ENCODE results near the gene AP3B1. TPM values are rescaled to one million over a fixed set of nuclear protein-coding genes. Genes with fewer than 3 reads are reported as not detected.
"Not testable (repeated sequence)": the region's sequence is repeated elsewhere in the genome, so short reads cannot be mapped to it uniquely, and the experiment has no call there.

AP3B1 gene
- total RNA-seq, 2 donors from 2014 or later: 72.9 to 79.6 TPM

DNA sequence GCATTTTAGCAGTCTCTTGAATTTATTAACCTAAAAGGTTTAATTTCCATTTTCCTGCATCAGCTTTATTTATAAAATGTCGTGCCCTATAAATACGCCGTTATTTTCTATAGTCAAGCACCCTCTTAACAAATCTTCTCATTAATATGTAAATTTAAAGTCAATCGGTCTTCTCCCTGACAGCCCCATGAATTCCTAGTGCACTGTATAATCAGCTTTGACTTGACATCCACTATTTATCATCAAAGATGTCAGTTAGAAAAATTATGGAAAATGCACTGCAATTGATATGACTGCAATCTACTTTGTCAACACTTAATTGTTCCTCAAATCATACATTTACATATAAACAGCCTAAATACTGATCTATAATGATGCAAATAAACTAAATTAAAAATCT lies 83.4 kb downstream of the AP3B1 start:
- H3K4me3 Mint-ChIP-seq: no peak overlapping the region
- no peak overlapping the region for H3K27ac Mint-ChIP-seq
- no peaks in the 10 kb centered on the region for H3K4me1 Mint-ChIP-seq (ENCODE audit: low read depth in 2 of 2)
- no peaks in the 10 kb centered on the region for H3K9me3 Mint-ChIP-seq
- H3K27me3 Mint-ChIP-seq: no peaks in the 10 kb centered on the region
- H3K36me3 Mint-ChIP-seq: peaks cover 8% of the 10 kb centered on the region
- ATAC-seq (no peak), DNase-seq (ENCODE audit: low spot score) (no peak)

DNA sequence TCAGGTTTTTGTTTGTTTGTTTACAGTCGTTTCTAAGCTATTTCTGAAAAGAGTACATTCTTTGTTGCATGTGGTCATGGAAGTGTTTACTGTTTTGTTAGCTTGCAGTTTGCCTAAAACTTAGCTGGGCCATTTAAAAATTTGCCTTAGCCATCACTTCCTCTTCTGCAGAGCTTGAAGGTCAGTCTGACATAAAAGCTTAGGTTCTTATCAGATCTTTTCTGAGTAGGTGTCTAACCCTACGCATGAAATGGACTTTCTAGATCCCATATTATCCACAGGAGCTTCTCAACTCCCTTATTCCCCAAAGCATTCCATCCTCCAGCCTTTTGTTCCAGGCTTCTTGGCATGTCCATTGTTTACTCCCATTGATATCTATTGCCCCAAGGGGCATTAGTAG lies 90.3 kb downstream of the AP3B1 start:
- DNase-seq (ENCODE audit: low spot score): no peak
- peaks cover 4% of the 10 kb centered on the region for H3K9me3 Mint-ChIP-seq
- no peaks in the 10 kb centered on the region for H3K27me3 Mint-ChIP-seq
- H3K27ac Mint-ChIP-seq: no peak overlapping the region
- H3K4me1 Mint-ChIP-seq (ENCODE audit: low read depth in 2 of 2): peaks cover 4 to 15% of the 10 kb centered on the region in 2 donors
- peaks cover 32% of the 10 kb centered on the region for H3K36me3 Mint-ChIP-seq
- ATAC-seq: no peak
- H3K4me3 Mint-ChIP-seq: no peak overlapping the region

DNA sequence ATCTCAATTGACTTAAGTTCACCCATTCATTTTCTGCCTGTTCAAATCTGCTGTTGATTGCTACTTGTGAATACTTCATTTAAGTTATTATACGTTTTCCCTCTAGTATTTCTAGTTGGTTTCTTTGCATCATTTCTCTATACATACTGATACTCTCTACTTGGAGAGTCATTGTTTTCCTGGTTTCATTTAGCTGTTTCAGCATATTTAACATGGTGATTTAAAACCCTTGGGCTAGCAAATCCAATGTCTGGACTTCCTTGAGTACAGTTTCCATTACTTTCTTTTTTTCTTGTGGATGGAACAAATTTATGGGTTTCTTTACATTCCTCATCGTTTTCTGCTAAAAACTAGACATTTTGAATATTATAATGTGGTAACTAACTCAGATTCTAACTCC lies 90.7 kb downstream of the AP3B1 start:
- Mint-ChIP-seq H3K36me3 (peaks cover 32% of the 10 kb centered on the region), H3K27ac (no peak overlapping the region), H3K4me3 (no peak overlapping the region), H3K9me3 (peaks cover 4% of the 10 kb centered on the region), H3K4me1 (ENCODE audit: low read depth in 2 of 2) (peaks cover 4 to 15% of the 10 kb centered on the region in 2 donors), H3K27me3 (no peaks in the 10 kb centered on the region)
- ATAC-seq (no peak), DNase-seq (ENCODE audit: low spot score) (no peak)

DNA sequence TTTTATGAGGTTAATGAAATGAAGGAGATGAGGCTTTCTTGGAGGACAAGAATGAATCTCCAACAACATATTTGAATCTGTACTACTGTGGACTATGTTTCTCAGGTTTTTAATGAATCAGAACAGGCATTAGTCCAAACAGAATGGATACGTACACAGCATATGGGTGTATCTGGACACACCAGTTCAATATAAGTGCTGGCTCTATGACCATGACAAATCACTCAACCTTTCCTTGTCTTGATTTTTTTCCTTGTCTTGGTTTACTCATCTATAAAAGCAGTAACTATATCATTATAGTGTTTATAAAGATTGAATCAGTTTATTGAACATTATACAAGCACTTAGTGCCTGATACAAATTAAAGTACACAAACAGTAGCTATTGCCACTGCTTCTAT lies 104.1 kb downstream of the AP3B1 start:
- ATAC-seq (no peak), DNase-seq (ENCODE audit: low spot score) (no peak)
- Mint-ChIP-seq H3K9me3 (no peaks in the 10 kb centered on the region), H3K27ac (no peak overlapping the region), H3K4me1 (ENCODE audit: low read depth in 2 of 2) (peaks cover 8 to 12% of the 10 kb centered on the region in 2 donors), H3K36me3 (peaks cover 18% of the 10 kb centered on the region), H3K4me3 (no peak overlapping the region), H3K27me3 (no peaks in the 10 kb centered on the region)

DNA sequence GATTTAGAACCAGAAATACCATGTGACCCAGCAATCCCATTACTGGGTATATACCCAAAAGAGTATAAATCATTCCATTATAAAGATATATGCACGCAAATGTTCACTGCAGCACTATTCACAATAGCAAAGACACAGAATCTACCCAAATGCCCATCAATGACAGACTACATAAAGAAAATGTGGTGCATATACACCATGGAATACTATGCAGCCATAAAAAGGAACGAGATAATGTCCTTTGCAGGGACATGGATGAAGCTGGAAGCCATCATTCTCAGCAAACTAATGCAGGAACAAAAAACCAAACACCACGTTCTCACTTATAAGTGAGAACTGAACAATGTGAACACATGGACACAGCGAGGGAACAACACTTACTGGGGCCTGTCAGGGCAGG lies 105.8 kb downstream of the AP3B1 start:
- not testable (repeated sequence) for H3K27me3 Mint-ChIP-seq; DNase-seq (ENCODE audit: low spot score); H3K27ac Mint-ChIP-seq; H3K9me3 Mint-ChIP-seq; ATAC-seq; H3K4me3 Mint-ChIP-seq
- Mint-ChIP-seq H3K36me3 (peaks cover 13% of the 10 kb centered on the region), H3K4me1 (ENCODE audit: low read depth in 2 of 2) (peaks cover 14 to 18% of the 10 kb centered on the region in 2 donors)

DNA sequence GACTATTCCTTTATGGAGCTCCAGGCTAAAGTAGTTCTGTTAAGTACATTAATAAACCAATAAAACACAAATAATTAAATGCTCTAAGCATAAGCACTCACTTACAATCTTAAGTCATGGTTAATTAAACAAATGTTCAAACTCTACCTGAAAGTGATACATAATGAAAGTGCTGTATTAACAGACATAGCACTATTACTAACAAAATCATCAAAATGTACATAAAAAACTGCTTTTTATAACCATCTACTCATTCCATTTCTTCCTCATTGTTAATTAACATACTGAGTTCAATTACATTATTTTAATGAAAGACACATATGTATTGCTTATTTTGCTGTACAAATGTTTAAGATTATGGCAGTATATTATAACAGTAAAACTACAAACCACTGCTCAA lies 107.3 kb downstream of the AP3B1 start:
- ATAC-seq (no peak), DNase-seq (ENCODE audit: low spot score) (no peak)
- Mint-ChIP-seq H3K27me3 (no peaks in the 10 kb centered on the region), H3K4me3 (no peak overlapping the region), H3K36me3 (peaks cover 13% of the 10 kb centered on the region), H3K9me3 (no peaks in the 10 kb centered on the region), H3K27ac (no peak overlapping the region), H3K4me1 (ENCODE audit: low read depth in 2 of 2) (peaks cover 18 to 23% of the 10 kb centered on the region in 2 donors)

DNA sequence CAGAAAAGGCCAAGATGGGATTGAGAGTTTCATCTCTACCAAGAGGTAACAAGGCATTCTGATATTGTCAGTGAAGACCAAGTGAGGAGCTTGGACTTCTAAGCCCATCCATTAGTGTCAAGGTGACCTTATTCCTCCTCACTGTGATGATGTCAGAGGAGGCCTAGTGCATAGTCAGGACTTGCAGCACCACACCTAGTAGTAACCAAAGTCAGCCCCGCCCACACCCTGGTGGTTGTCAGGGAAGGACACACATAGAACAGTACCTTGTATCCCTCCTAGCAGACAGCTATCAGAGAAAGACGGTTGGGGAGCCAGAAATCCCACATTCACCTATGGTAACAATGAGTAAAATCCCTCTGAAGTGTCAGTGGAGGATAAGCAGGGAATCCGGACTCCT lies 111.7 kb downstream of the AP3B1 start:
- DNase-seq (ENCODE audit: low spot score): no peak
- no peak overlapping the region for H3K4me3 Mint-ChIP-seq

DNA sequence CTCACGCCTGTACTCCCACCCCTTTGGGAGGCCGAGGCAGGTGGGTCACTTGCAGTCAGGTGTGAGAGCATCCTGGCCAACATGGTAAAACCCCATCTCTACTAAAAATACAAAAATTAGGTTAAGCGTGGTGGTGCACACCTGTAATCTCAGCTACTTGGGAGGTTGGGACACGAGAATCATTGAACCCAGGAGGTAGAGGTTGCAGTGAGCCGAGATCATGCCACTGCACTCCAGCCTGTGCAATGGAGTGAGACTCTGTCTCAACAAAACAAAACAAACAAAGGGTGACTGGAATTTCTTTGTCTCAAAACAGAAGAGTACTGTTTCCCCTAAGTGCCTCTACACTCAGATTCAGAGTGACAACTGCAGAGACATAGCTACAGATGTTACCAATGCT lies 116.1 kb downstream of the AP3B1 start:
- Mint-ChIP-seq H3K4me3 (no peak overlapping the region), H3K4me1 (ENCODE audit: low read depth in 2 of 2) (peaks cover 5 to 13% of the 10 kb centered on the region in 2 donors), H3K27ac (no peak overlapping the region), H3K9me3 (no peaks in the 10 kb centered on the region), H3K27me3 (no peaks in the 10 kb centered on the region), H3K36me3 (peaks cover 26% of the 10 kb centered on the region)
- ATAC-seq (no peak), DNase-seq (ENCODE audit: low spot score) (no peak)

More for the DNA sequence above, 111.7 kb downstream of the AP3B1 start:
- Mint-ChIP-seq H3K9me3 (no peaks in the 10 kb centered on the region), H3K4me1 (ENCODE audit: low read depth in 2 of 2) (peaks cover 14% of the 10 kb centered on the region in 2 donors), H3K36me3 (peaks cover 17% of the 10 kb centered on the region), H3K27ac (no peak overlapping the region), H3K27me3 (no peaks in the 10 kb centered on the region)
- ATAC-seq: no peak

DNA sequence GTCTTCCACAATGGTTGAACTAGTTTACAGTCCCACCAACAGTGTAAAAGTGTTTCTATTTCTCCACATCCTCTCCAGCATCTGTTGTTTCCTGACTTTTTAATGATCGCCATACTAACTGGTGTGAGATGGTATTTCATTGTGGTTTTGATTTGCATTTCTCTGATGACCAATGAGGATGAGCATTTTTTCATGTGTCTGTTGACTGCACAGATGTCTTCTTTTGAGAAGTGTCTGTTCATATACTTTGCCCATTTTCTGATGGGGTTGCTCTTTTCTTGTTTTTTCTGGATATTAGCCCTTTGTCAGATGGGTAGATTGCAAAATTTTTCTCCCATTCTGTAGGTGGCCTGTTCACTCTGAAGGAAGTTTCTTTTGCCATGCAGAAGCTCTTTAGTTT lies 124.2 kb downstream of the AP3B1 start:
- H3K27me3 Mint-ChIP-seq; DNase-seq (ENCODE audit: low spot score); H3K4me3 Mint-ChIP-seq; ATAC-seq; H3K27ac Mint-ChIP-seq: not testable (repeated sequence)
- Mint-ChIP-seq H3K4me1 (ENCODE audit: low read depth in 2 of 2) (peaks cover 9 to 22% of the 10 kb centered on the region in 2 donors), H3K36me3 (peaks cover 55% of the 10 kb centered on the region), H3K9me3 (peaks cover 16% of the 10 kb centered on the region)

DNA sequence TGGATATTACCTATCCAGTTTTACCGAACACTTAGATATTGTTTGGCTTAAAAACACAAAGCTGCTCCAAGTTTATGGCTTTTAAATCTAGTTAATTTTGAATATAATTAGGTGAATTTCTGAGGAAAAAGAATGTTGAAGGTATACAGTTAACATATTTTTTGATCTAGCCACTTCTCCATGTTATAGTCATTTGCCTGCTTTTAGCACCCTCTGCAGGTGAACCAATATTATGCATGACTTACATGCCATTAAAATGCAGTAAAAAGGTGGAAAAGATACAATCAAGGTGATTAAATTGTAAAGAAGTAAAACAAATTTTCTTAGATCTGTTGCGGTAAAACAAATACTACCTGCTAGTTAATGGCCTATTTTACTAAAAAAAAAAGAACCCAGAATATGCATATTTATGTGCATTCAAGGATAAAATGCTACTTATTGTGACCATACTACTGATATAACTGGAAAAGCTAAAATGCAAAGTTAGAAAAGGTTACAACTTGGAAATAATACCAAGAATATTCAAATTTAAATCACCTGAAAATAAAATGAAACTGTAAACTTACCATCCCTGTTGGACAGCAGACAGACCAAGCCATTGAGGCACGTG lies 132.1 kb downstream of the AP3B1 start:
- DNase-seq (ENCODE audit: low spot score) (no peak), ATAC-seq (no peak)
- Mint-ChIP-seq H3K27me3 (no peaks in the 10 kb centered on the region), H3K36me3 (peaks cover 16% of the 10 kb centered on the region), H3K27ac (no peak overlapping the region), H3K4me3 (no peak overlapping the region), H3K4me1 (ENCODE audit: low read depth in 2 of 2) (peaks cover 7 to 8% of the 10 kb centered on the region in 2 donors), H3K9me3 (no peaks in the 10 kb centered on the region)

DNA sequence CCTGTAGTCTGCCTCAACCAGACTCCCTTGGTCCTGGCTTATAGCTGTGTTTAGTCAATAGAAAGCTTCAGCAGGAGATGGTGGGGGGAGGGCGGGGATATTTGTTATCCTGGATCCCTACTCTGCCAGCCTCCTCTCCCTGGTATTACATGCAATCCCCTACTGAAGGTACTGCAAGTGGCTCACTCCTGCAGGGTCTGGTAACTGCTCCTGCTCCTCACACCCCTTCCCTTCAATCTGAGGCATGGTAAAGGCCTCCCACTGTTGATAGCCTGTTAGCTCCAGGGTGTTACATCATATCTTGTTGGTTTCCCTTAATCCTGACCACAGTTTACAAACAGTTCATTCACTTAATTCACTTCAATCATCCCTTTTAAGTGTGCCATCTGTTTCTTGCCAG lies 137.5 kb downstream of the AP3B1 start:
- peaks cover 0 to 3% of the 10 kb centered on the region in 2 donors for H3K4me1 Mint-ChIP-seq (ENCODE audit: low read depth in 2 of 2)
- ATAC-seq: no peak
- no peaks in the 10 kb centered on the region for H3K27me3 Mint-ChIP-seq
- H3K9me3 Mint-ChIP-seq: no peaks in the 10 kb centered on the region
- H3K4me3 Mint-ChIP-seq: no peak overlapping the region
- no peak for DNase-seq (ENCODE audit: low spot score)
- H3K36me3 Mint-ChIP-seq: peaks cover 48% of the 10 kb centered on the region
- no peak overlapping the region for H3K27ac Mint-ChIP-seq

DNA sequence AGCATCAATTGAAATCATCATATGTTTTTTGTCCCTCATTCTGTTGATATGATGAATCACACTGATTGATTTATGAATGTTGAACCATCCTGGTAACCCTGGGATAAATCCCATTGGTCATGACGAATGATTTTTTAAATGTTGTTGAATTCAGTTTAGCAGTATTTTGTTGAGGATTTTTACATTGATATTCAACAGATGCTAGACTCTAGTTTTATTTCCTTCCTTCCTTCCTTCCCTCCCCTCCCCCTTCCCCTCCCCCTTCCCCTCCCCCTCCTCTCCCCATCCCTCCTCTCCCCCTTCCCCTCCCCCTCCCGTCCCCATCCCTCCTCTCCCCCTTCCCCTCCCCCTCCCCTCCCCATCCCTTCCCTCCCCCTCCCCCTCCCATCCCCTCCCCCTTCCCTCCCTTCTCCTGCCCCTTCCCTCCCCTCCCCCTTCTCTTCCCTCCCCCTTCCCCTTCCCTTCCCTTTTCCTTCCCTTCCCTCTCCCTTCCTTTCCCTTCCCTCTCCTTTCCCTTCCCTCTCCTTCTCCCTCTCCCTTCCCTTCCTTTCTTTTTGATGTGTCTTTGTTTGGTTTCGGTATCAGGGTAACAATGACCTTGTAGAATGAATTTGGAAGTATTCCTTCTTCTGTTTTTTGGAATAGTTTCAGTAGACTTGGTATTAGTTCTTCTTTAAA lies 142.8 kb downstream of the AP3B1 start:
- DNase-seq (ENCODE audit: low spot score) (no peak), ATAC-seq (no peak)
- peaks cover 7 to 16% of the 10 kb centered on the region in 2 donors for H3K4me1 Mint-ChIP-seq (ENCODE audit: low read depth in 2 of 2)
- H3K36me3 Mint-ChIP-seq: peaks cover 47% of the 10 kb centered on the region
- no peak overlapping the region for H3K27ac Mint-ChIP-seq
- H3K27me3 Mint-ChIP-seq: no peaks in the 10 kb centered on the region
- H3K4me3 Mint-ChIP-seq: no peak overlapping the region
- H3K9me3 Mint-ChIP-seq: no peaks in the 10 kb centered on the region

DNA sequence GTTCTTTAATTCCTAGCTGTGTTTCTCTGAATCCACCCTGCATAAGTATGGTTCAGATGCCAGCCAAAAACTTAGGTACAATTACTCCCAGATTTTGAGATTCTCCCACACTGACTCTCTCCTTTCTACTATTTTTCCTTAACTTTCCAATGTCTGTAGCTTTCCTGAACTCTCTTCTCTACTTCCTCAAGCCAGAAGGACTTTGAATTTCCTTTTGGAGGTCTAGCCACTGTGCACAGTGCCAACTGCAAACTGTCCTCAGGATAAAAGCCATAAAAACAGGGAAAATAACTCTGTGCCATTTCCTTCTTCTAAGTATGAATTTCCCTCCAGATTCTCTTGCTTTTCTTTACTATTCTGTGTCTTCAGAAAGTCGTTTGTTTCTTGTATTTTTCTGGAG lies 157.2 kb downstream of the AP3B1 start:
- H3K27ac Mint-ChIP-seq: no peak overlapping the region
- peaks cover 22% of the 10 kb centered on the region for H3K36me3 Mint-ChIP-seq
- H3K27me3 Mint-ChIP-seq: no peaks in the 10 kb centered on the region
- H3K4me1 Mint-ChIP-seq (ENCODE audit: low read depth in 2 of 2): peaks cover 0 to 3% of the 10 kb centered on the region in 2 donors
- no peak for ATAC-seq
- no peaks in the 10 kb centered on the region for H3K9me3 Mint-ChIP-seq
- H3K4me3 Mint-ChIP-seq: no peak overlapping the region
- no peak for DNase-seq (ENCODE audit: low spot score)

DNA sequence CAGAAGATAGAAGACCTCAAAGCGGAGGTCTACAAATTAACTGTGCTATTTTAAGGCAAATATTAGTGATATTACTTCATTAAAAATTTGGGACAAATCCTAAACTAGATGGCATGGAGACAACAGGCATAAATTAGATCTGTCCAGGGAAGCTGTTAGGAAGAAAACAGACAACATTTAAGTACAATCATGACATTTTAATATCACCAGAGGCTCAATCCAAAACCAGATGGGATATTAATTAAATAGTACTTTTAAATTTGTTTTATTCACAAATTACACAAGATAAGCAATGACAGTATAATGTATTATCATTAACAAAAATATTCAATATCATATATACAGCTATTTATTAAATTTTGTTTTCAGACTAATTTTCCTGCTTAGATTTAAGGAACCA lies 161.1 kb downstream of the AP3B1 start:
- Mint-ChIP-seq H3K4me3 (no peak overlapping the region), H3K27me3 (no peaks in the 10 kb centered on the region), H3K36me3 (peaks cover 7% of the 10 kb centered on the region), H3K27ac (no peak overlapping the region), H3K4me1 (ENCODE audit: low read depth in 2 of 2) (peaks cover 0 to 3% of the 10 kb centered on the region in 2 donors), H3K9me3 (no peaks in the 10 kb centered on the region)
- ATAC-seq: no peak
- no peak for DNase-seq (ENCODE audit: low spot score)
